Activated CD8-positive, alpha-beta memory T cell treated with anti-CD3 and anti-CD28 coated beads, Interleukin-2, amount 50 U/mL, for 48 hours (primary cell): Measurements from ENCODE around the gene XIRP1.

Experiments used
- DNase-seq: peaks from one replicate; pipeline ENCODE4 v3.0.0-alpha.2; 2020

The XIRP1 gene

GRCh38 chr3:39166134-39166710 lies 26.2 kb downstream of the XIRP1 start:
- DNase-seq = no peak

DNA sequence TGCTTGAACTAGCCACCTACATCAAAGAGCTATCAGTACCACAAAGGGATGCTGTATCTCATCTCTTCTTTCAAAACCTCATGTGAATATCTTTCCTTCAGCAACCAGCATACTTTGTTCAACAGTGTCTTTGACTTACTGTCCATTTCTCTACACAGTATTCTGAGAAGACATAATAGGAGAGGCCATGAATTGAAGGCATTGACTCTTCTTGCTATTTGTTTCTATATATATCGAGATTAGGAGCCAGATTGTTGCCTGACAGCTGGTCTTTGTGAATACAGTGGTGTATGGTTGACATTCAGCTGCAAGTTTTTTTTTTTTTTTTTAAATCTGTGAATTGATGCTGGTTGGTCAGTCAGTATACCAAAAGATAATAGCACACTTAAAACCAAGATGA lies 26.9 kb downstream of the XIRP1 start:
- DNase-seq = no peak

DNA sequence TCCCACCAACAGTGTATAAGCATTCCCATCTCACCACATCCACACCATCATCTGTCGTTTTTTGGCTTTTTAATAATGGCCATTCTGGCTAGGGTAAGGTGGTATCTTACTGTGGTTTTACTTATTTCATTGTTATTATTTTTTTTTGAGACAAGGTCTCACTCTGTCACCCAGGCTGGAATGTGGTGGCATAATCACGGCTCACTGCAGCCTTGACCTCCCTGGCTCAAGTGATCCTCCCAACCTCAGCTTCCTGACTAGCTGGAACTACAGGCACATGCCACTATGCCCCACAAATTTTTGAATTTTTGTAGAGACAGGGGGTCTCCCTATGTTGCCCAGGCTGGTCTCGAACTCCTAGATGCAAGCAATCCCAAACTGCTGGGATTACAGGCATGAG lies 28.0 kb downstream of the XIRP1 start:
- no peak for DNase-seq

- no peak for DNase-seq
Measured at GRCh38 chr3:39158148-39158715, 34.2 kb downstream of the XIRP1 start.

GRCh38 chr3:39157359-39157758 lies 35.0 kb downstream of the XIRP1 start:
- DNase-seq = no peak

DNA sequence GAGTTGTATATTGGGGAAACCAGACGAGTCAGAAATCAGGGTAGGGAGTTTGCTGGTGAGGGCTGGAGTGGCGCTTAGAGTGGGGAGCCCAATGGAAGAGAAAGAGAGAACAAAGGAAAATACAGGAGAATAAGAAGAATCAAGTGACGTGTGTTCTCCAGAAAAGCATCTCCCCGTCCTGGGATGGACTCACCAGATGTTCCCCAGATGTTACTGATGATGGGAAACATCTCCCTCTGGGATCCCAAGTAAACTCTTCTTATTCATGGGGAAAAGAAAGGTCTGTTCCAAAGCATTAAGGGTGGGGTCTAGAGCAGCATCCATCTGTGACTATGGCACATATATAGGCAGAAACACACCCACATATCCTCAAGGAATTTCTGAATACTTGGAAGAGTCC lies 36.0 kb downstream of the XIRP1 start:
- DNase-seq = no peak

DNA sequence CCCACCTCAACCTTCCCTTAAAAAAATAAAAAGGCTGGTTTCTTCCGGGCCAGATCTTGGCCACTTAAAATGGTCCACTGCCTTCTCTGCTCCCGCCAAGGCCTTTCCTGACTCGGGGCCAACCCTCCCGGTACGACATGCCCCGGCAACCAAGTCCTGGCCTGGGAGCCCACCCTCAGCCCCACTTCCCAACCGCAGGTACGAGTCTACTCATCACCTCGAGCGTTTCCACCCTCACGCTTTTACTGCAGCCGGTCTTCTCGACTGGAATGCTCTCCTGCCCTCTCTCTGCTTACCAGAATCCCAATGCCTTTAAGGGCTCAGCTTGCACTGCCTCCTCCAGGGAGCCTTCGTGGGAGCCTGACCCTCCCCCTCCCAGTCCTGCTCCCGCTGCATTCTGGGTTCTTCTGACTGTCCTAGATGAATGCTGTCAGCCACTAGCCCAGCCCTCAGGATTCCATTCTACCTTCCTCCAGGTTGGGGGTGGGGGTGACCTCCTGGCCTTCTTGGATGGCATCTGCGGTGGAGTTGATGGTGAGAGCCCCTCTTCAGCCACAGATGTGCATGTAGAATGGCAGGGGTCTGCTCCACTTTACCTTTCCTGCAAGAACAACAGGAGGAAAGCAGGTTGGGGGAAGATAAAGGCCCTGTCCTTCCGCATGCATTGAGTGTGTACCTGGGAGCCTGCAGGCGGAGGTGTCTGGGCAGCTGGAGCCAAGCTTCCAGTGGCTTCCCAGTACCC lies 37.9 kb downstream of the XIRP1 start:
- DNase-seq = no peak

DNA sequence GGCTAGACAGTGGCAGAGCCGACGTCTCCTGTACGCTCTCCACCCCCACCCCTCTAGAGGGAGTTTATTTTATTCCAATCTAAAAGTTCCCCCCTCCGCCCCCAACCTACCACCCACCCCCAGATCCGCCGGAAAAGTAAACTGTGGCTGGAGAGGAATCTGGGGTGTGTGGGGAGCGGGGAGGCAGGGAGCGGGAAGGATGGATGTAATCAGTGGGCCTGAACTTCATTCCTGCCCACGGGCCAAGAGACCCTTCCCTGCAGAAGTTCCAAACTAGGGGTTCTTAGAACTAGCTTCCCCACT lies 38.5 kb downstream of the XIRP1 start:
- DNase-seq = no peak

GRCh38 chr3:39150803-39151631 lies 41.4 kb downstream of the XIRP1 start:
- DNase-seq = peak; percentile 78

DNA sequence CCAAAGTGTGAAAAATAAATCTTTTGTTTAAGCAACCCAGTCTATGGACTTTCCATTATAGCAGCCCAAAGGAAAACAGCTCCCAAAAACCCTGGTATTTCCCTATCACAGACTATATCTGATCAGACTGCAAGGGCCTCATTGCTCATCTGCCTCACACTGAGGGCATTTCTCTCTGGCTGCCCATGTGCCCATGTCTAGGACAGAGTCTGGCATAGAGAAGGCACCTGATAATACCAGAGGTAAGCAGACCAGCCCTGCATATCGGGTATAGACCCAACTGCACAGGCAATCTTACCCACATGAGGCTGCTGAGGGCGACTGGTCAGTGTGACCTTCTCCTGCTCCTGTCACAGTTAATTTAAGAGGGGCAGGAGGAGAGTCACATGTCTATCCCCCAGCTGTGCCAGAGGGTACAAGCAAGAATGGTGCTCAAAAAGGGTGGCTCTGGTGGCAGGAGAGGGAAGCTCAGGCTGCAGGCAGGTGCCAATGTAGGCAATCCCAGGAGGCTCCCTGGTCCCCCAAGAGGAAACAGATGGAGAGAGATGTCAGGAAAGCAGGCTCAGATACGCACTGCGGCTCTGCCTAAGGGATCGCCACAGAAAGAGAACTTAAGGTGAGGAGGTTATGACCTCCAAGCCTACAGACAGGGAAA lies 42.1 kb downstream of the XIRP1 start:
- no peak for DNase-seq

GRCh38 chr3:39149498-39150147 lies 42.8 kb downstream of the XIRP1 start:
- no peak for DNase-seq

- no peak for DNase-seq
Measured at GRCh38 chr3:39149059-39149455, 43.3 kb downstream of the XIRP1 start.

DNA sequence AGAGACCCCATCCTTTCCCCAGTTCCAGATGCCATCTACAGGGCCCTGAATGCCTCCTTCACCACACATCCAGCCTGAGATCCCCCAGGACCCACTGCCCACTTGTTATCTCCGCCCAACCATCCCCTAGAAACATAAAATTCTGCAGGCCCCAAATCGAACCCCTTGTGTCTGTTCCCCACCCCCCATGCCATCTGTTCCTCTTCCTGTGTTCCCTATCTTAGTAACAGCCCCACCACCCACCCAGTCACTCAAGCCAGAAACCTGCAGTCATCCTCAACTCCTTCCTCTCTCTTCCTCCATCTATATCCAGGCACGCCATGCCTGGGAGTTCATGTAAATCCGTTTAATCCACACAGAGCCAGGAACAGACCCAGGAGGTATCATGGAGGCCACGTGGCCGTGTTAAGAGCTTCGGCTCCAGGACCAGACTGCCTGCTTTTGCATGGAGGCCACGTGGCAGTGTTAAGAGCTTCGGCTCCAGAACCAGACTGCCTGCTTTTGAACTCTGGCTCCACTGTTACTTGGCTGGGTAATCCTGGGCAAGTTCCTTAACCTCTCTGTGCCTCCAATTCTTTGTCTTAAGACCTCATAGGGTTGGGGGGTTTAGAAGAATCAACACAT lies 43.8 kb downstream of the XIRP1 start:
- peak; percentile 55 for DNase-seq

DNA sequence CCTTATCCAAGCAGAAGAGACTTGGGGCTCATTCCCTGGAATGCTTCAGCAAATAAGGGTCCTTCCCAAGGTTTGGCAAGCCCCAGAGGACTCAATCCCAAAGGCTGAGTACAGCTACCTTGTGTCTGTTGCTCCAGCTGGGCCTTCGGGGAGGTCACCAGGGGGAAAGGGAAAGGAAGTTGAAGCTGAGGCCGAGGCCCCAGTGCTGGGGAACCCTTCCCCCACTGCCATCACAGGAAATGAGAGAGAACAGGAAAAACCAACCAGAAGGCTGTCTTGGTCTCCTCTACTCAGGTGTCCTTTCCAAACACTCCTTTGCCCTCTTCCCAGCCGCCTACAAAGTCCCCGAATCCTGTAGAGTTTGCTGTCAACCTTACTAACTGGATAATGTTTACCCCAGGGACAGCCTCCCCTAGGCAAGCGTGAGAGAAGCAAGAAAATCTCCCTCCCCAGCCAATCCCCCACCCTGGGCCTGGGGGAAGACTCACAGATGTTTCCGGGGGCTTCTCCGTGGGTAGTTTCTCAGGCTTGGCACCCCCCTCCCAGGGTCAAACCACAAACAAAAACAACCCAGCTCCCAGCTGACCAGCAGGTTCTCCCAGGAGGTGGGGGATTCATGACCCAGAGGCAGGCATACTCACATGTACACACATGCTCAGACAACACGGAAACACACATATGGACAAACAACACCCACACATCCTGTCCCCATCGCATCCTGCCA lies 44.5 kb downstream of the XIRP1 start:
- peak; percentile 63 for DNase-seq

DNA sequence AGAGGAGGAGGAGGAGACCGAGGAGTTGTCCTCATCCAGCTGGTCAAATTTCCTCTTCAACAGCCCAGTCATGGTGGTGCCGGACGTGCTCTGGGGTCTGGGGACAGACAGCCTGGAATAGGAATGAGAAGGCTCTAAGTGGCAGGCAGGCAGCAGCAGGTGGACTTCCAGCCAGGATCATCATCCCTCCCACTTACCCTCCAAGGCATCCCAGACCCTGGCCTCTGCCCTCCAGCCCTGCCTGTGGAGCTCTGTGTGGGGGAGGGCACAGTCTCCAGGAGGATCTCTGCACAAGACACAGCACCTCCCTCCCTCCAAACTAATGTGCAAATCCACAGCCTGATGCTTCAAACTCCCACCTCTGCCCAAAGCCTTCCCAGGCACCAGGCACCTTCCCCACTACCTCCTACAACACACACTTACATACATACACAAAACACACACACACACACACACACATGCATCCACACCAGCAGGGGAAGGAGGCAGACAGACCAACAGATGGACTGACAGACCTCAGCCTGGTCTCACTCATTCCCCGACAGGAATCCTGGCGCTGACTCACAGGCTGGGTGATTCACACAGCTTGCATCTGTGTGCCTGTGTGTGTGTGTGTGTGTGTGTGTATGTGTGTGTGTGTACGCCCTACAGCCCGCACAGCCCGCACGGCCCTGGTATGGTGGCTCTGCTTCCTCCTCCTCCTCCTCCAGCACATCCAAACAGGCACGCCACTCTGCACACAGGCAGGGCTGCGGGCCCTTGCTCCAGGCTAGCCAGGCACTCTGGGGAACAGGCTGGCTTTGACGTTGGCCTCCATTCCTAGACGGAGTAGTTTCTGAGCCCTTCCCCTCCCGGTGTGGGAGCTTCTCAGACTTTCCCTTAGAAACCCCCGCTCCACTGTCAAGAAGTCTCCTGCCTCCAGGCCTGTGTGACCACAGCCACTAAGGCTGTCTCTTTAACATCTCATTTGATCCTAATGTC lies 45.5 kb downstream of the XIRP1 start:
- peak; percentile 81 for DNase-seq

- peak; percentile 49 for DNase-seq
Measured at GRCh38 chr3:39146083-39146501, 46.3 kb downstream of the XIRP1 start.

DNA sequence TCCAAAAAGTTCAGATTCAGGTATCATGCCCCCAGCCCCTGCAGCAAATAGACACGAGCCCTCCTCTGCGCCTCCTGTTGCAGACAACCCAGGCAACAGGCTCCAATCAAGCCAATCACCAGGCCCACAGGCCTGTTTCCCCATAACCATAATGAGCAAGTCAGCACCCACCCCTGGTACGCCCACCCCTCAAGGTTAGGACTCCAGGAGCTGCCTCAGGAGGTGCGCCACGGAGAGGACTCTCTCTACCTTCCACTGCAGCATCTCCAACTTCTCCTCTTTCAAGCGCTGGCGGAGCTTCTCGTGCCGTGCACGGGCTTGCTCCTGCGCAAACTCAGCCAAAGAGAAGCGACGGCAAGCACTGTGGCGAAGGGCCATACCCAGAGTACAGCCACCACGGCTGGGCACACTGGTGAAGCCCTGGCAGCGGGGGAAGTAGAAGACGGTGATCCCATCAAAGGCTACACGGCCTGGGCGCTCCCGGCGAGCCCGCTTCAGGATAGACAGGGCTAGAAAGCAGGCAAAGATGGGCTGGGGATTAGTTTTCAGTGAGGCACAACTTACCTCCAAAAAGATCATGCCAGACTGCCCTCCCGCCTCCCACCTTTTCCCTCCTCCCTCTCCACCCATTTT lies 47.5 kb downstream of the XIRP1 start:
- peak; percentile 44 for DNase-seq

DNA sequence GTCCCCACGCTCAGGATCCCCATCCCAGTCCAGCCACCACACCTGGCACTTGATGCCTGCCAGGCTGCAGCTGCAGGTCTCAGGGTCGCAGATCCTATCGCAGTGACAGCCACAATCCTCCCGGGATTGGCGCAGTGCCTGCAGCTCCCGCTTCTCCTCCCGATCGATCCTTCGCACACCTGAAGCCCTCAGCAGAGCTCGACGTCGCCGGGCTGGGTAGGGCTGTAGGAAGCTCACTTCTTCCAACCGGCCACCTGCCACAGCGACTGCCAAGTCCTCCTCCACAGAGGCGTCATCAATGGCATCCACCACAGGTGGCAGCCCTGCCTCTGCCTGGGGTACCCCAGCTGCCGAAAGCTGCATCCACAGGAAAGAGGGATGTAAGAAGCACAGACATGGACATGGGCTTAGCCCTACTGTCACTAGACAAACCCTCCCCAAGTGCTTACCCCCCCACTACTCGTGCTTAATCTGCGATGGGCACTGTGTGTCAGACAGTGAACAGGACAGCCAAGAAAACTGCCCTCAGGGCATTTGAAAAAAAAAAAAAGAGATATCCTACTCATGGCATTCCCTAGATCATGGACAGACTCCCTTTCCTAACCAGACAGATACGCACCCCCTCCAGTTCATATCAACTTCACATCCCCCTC lies 48.2 kb downstream of the XIRP1 start:
- peak; percentile 50 for DNase-seq
